Liver (tissue), 9 donors: Measurements from ENCODE around the gene PTPN23. TPM values are rescaled to one million over a fixed set of nuclear protein-coding genes. Genes with fewer than 3 reads are reported as not detected.

Source experiments
- DNase-seq: peaks from one replicate; pipeline ENCODE4 v3.0.0-alpha.2; 2017; ENCODE audit warnings: low spot score
- H3K27ac ChIP-seq, 2 donors: one replicate each; pipeline ENCODE4 v1.7.0; 2013; ENCODE audit warnings: inconsistent platforms in 2 of 2, low read length in 2 of 2, control low read depth in 1 of 2, low read depth in 1 of 2, mild to moderate bottlenecking in 1 of 2
- H3K27me3 ChIP-seq, 4 donors: one replicate each; pipeline versions ENCODE4 v1.6.1 to v1.7.0; 2013; ENCODE audit warnings: low read length in 3 of 4, inconsistent platforms in 1 of 4, mild to moderate bottlenecking in 1 of 4, moderate library complexity in 1 of 4; ENCODE audit not compliant: control insufficient read depth in 4 of 4, insufficient read depth in 4 of 4
- H3K36me3 ChIP-seq, 4 donors: one replicate each; pipeline versions ENCODE4 v1.6.1 to v1.7.0; 2013; ENCODE audit warnings: low read length in 3 of 4, mild to moderate bottlenecking in 3 of 4, low read depth in 1 of 4, moderate library complexity in 1 of 4; ENCODE audit not compliant: control insufficient read depth in 4 of 4, insufficient read depth in 3 of 4
- H3K4me1 ChIP-seq, 4 donors: one replicate each; pipeline versions ENCODE4 v1.6.1 to v1.7.0; 2013; ENCODE audit warnings: low read length in 3 of 4, mild to moderate bottlenecking in 3 of 4, moderate library complexity in 1 of 4; ENCODE audit not compliant: control insufficient read depth in 4 of 4, insufficient read depth in 4 of 4
- H3K4me3 ChIP-seq, 3 donors: one replicate each; pipeline versions ENCODE4 v1.6.1 to v1.7.0; 2013; ENCODE audit warnings: low read length in 3 of 3, control low read depth in 1 of 3, low read depth in 1 of 3, mild to moderate bottlenecking in 1 of 3
- H3K9ac ChIP-seq, 2 donors: one replicate each; pipeline ENCODE4 v1.7.0; 2013; ENCODE audit warnings: low read length in 2 of 2, mild to moderate bottlenecking in 2 of 2, moderate library complexity in 2 of 2, control low read depth in 1 of 2, low read depth in 1 of 2
- H3K9me3 ChIP-seq, 4 donors: one replicate each; pipeline versions ENCODE4 v1.6.1 to v1.7.0; 2013; ENCODE audit warnings: low read length in 3 of 4; ENCODE audit not compliant: control insufficient read depth in 4 of 4
- EGR1 ChIP-seq, 2 donors: IDR thresholded peaks; 2 replicates each; pipeline ENCODE4 v1.6.1; 2016 to 2018; ENCODE audit warnings: antibody characterized with exemption in 2 of 2, low read depth in 2 of 2
- FOXA1 ChIP-seq: IDR thresholded peaks from 2 replicates; pipeline ENCODE4 v1.6.1; 2016; ENCODE audit warnings: antibody characterized with exemption
- FOXA2 ChIP-seq: IDR thresholded peaks from 2 replicates; pipeline ENCODE4 v1.6.1; 2016; ENCODE audit warnings: antibody characterized with exemption
- GABPA ChIP-seq, 2 donors: IDR thresholded peaks in 1 of 2; conservative IDR thresholded peaks in 1 of 2; 2 replicates each; pipeline ENCODE4 v1.6.1; 2016; ENCODE audit warnings: antibody characterized with exemption in 2 of 2, mild to moderate bottlenecking in 1 of 2, moderate library complexity in 1 of 2
- HNF4A ChIP-seq, 2 donors: conservative IDR thresholded peaks; 2 replicates each; pipeline ENCODE4 v1.6.1; 2016; ENCODE audit warnings: antibody characterized with exemption in 2 of 2, mild to moderate bottlenecking in 2 of 2
- HNF4G ChIP-seq: IDR thresholded peaks from 2 replicates; pipeline ENCODE4 v1.6.1; 2016; ENCODE audit warnings: antibody characterized with exemption
- JUND ChIP-seq, 2 donors: IDR thresholded peaks; 2 replicates each; pipeline ENCODE4 v1.6.1; 2016; ENCODE audit warnings: antibody characterized with exemption in 2 of 2
- NR2F2 ChIP-seq: IDR thresholded peaks from 2 replicates; pipeline ENCODE4 v1.6.1; 2016; ENCODE audit warnings: antibody characterized with exemption
- RAD21 ChIP-seq, 2 donors: IDR thresholded peaks; 2 replicates each; pipeline ENCODE4 v1.6.1; 2016; ENCODE audit warnings: antibody characterized with exemption in 2 of 2, mild to moderate bottlenecking in 2 of 2
- RXRA ChIP-seq, 2 donors: IDR thresholded peaks; 2 replicates each; pipeline ENCODE4 v1.6.1; 2017 to 2018; ENCODE audit warnings: antibody characterized with exemption in 2 of 2, mild to moderate bottlenecking in 1 of 2
- SP1 ChIP-seq: IDR thresholded peaks from 2 replicates; pipeline ENCODE4 v1.6.1; 2018; ENCODE audit warnings: antibody characterized with exemption, mild to moderate bottlenecking
- TAF1 ChIP-seq: conservative IDR thresholded peaks from 2 replicates; pipeline ENCODE4 v1.6.1; 2016; ENCODE audit warnings: antibody characterized with exemption, mild to moderate bottlenecking
- YY1 ChIP-seq: IDR thresholded peaks from 2 replicates; pipeline ENCODE4 v1.6.1; 2016; ENCODE audit warnings: antibody characterized with exemption, mild to moderate bottlenecking
- WGBS: extraction: QIAGEN DNeasy Blood & Tissue Kit; methylation state at CpG from one replicate; pipeline ENCODE4 v1.1.7; 2013; 5-methylcytosine and 5-hydroxymethylcytosine counted together
- polyA plus RNA-seq, 2 donors: library from polyadenylated mRNA; stranded (reverse) in 1 of 2; unstranded in 1 of 2; fragments of 200-250 nt in 1 of 2; fragments of >200 nt in 1 of 2; fragmentation: Nextera tagmentation in 1 of 2; extraction: Ambion mirVana in 1 of 2; gene quantifications; one replicate each; pipeline versions ENCODE4 v1.2.1 to v1.2.3, GENCODE V29; 2013 to 2015
- total RNA-seq, 2 donors: library from RNA; depleted of rRNA; stranded (reverse); fragments of >200 nt; gene quantifications; one replicate each; pipeline ENCODE4 v1.2.3, GENCODE V29; 2014
- TF ChIP-seq, protein P1 (sequence below): IDR thresholded peaks from 2 replicates; pipeline ENCODE4 v1.6.1; 2016; ENCODE audit warnings: antibody characterized with exemption
- TF ChIP-seq, protein P2 (sequence below): IDR thresholded peaks from 2 replicates; pipeline ENCODE4 v1.6.1; 2016; ENCODE audit warnings: antibody characterized with exemption
- TF ChIP-seq, protein P3 (sequence below): IDR thresholded peaks from 2 replicates; pipeline ENCODE4 v1.6.1; 2016; ENCODE audit warnings: antibody characterized with exemption, mild to moderate bottlenecking
- TF ChIP-seq, protein P4 (sequence below): IDR thresholded peaks from 2 replicates; pipeline ENCODE4 v1.6.1; 2016; ENCODE audit warnings: antibody characterized with exemption
- TF ChIP-seq, protein P5 (sequence below): fragments of 150-350 bp; IDR thresholded peaks from 2 replicates; pipeline ENCODE4 v1.5.1; 2017; ENCODE audit warnings: improper control_type of control experiment, low read depth, low read length; ENCODE audit not compliant: missing input control
- donor health status: healthy.
- donor health status: healthy.
- donor health status: healthy.
- donor health status: healthy.
- donor health status: healthy.

PTPN23 gene
- total and polyA plus RNA-seq, 4 donors: 3.8 to 84.4 (median 11.5) TPM

DNA sequence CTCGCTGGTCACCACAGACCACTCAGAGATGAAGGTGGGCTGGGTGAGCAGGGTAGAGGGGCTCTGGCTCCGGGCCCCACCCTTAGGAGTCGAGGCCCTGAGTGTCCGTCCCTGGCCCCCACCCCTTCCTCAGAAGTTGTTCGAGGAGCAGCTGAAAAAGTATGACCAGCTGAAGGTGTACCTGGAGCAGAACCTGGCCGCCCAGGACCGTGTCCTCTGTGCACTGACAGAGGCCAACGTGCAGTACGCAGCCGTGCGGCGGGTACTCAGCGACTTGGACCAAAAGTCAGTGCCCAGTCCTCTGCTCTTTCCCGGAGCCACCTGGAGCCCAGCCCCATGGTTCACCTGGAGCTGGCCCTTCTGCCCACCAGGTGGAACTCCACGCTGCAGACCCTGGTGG lies 28.5 kb downstream of the PTPN23 start:
- DNase-seq: no peak
- H3K36me3 ChIP-seq: peaks cover 15 to 68% (median 34%) of the 10 kb centered on the region in 4 donors
- H3K27ac ChIP-seq: no peak overlapping the region
- H3K9ac ChIP-seq: no peak overlapping the region
- TF ChIP-seq, protein P1, sequence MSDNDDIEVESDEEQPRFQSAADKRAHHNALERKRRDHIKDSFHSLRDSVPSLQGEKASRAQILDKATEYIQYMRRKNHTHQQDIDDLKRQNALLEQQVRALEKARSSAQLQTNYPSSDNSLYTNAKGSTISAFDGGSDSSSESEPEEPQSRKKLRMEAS: no peak
- TF ChIP-seq RAD21 (IDR thresholded peaks at IDR 0.05) (no peak), EGR1 (IDR thresholded peaks at IDR 0.05; ENCODE audit: low read depth in 2 of 2) (no peak), FOXA1 (no peak), SP1 (no peak), NR2F2 (no peak), HNF4A (conservative IDR thresholded peaks at IDR 0.05) (no peak), HNF4G (no peak), GABPA (IDR thresholded peaks at IDR 0.05 in 1 of 2, conservative IDR thresholded peaks at IDR 0.05 in 1 of 2) (no peak), FOXA2 (no peak), JUND (IDR thresholded peaks at IDR 0.05) (no peak), TAF1 (no peak), RXRA (IDR thresholded peaks at IDR 0.05) (no peak), YY1 (no peak)
- TF ChIP-seq, protein P2, sequence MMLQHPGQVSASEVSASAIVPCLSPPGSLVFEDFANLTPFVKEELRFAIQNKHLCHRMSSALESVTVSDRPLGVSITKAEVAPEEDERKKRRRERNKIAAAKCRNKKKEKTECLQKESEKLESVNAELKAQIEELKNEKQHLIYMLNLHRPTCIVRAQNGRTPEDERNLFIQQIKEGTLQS: no peak
- TF ChIP-seq, protein P3, sequence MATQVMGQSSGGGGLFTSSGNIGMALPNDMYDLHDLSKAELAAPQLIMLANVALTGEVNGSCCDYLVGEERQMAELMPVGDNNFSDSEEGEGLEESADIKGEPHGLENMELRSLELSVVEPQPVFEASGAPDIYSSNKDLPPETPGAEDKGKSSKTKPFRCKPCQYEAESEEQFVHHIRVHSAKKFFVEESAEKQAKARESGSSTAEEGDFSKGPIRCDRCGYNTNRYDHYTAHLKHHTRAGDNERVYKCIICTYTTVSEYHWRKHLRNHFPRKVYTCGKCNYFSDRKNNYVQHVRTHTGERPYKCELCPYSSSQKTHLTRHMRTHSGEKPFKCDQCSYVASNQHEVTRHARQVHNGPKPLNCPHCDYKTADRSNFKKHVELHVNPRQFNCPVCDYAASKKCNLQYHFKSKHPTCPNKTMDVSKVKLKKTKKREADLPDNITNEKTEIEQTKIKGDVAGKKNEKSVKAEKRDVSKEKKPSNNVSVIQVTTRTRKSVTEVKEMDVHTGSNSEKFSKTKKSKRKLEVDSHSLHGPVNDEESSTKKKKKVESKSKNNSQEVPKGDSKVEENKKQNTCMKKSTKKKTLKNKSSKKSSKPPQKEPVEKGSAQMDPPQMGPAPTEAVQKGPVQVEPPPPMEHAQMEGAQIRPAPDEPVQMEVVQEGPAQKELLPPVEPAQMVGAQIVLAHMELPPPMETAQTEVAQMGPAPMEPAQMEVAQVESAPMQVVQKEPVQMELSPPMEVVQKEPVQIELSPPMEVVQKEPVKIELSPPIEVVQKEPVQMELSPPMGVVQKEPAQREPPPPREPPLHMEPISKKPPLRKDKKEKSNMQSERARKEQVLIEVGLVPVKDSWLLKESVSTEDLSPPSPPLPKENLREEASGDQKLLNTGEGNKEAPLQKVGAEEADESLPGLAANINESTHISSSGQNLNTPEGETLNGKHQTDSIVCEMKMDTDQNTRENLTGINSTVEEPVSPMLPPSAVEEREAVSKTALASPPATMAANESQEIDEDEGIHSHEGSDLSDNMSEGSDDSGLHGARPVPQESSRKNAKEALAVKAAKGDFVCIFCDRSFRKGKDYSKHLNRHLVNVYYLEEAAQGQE: no peak
- TF ChIP-seq, protein P4, sequence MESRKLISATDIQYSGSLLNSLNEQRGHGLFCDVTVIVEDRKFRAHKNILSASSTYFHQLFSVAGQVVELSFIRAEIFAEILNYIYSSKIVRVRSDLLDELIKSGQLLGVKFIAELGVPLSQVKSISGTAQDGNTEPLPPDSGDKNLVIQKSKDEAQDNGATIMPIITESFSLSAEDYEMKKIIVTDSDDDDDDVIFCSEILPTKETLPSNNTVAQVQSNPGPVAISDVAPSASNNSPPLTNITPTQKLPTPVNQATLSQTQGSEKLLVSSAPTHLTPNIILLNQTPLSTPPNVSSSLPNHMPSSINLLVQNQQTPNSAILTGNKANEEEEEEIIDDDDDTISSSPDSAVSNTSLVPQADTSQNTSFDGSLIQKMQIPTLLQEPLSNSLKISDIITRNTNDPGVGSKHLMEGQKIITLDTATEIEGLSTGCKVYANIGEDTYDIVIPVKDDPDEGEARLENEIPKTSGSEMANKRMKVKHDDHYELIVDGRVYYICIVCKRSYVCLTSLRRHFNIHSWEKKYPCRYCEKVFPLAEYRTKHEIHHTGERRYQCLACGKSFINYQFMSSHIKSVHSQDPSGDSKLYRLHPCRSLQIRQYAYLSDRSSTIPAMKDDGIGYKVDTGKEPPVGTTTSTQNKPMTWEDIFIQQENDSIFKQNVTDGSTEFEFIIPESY: no peak
- TF ChIP-seq, protein P5, sequence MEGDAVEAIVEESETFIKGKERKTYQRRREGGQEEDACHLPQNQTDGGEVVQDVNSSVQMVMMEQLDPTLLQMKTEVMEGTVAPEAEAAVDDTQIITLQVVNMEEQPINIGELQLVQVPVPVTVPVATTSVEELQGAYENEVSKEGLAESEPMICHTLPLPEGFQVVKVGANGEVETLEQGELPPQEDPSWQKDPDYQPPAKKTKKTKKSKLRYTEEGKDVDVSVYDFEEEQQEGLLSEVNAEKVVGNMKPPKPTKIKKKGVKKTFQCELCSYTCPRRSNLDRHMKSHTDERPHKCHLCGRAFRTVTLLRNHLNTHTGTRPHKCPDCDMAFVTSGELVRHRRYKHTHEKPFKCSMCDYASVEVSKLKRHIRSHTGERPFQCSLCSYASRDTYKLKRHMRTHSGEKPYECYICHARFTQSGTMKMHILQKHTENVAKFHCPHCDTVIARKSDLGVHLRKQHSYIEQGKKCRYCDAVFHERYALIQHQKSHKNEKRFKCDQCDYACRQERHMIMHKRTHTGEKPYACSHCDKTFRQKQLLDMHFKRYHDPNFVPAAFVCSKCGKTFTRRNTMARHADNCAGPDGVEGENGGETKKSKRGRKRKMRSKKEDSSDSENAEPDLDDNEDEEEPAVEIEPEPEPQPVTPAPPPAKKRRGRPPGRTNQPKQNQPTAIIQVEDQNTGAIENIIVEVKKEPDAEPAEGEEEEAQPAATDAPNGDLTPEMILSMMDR: no peak
- H3K4me1 ChIP-seq: peaks cover 0 to 1% (median 0%) of the 10 kb centered on the region in 4 donors
- H3K27me3 ChIP-seq: no peaks in the 10 kb centered on the region
- no peak overlapping the region for H3K4me3 ChIP-seq
- H3K9me3 ChIP-seq: no peaks in the 10 kb centered on the region
- WGBS: 92% methylated on average over 15 of the region's 15 CpGs
